CD14-positive monocyte (primary cell): ENCODE measurements around the gene MRTFA. TPM values are rescaled to one million over a fixed set of nuclear protein-coding genes. Genes with fewer than 3 reads are reported as not detected.
A peak's percentile ranks its signal among the peaks of the same experiment; 100 is the strongest.

Source experiments
- DNase-seq, 3 donors: peaks; one replicate each; pipeline ENCODE4 v3.0.0-alpha.2; 2011 to 2022
- H2AFZ ChIP-seq: 2 replicates; pipeline ENCODE4 v1.6.0; 2012; ENCODE audit warnings: mild to moderate bottlenecking, low read depth, low read length, inconsistent platforms; ENCODE audit not compliant: insufficient read depth, poor library complexity, severe bottlenecking
- H3K27ac ChIP-seq, 2 donors: 1 replicate in 1 of 2; 2 replicates in 1 of 2; pipeline ENCODE4 v1.5.1; 2012 to 2013; ENCODE audit warnings: low read length in 2 of 2, control low read depth in 1 of 2, inconsistent platforms in 1 of 2, low read depth in 1 of 2, mild to moderate bottlenecking in 1 of 2
- H3K27me3 ChIP-seq, 2 donors: one replicate each; pipeline versions ENCODE4 v1.6.0 to v1.6.1; 2011 to 2013; ENCODE audit warnings: low read length in 2 of 2; ENCODE audit not compliant: control insufficient read depth in 2 of 2, insufficient read depth in 2 of 2
- H3K36me3 ChIP-seq, 2 donors: replicated peaks in 1 of 2; 1 replicate in 1 of 2; 2 replicates in 1 of 2; pipeline versions ENCODE4 v1.5.1 to v1.6.1; 2012 to 2013; ENCODE audit warnings: low read length in 2 of 2, control low read depth in 1 of 2, inconsistent platforms in 1 of 2, mild to moderate bottlenecking in 1 of 2; ENCODE audit not compliant: insufficient read depth in 2 of 2, control insufficient read depth in 1 of 2
- H3K4me1 ChIP-seq, 2 donors: 1 replicate in 1 of 2; 2 replicates in 1 of 2; pipeline versions ENCODE4 v1.5.1 to v1.6.1; 2012 to 2013; ENCODE audit warnings: low read length in 2 of 2, control low read depth in 1 of 2, inconsistent platforms in 1 of 2, mild to moderate bottlenecking in 1 of 2, moderate library complexity in 1 of 2; ENCODE audit not compliant: insufficient read depth in 2 of 2, control insufficient read depth in 1 of 2
- H3K4me2 ChIP-seq: replicated peaks from 2 replicates; pipeline ENCODE3; 2012; ENCODE audit warnings: low read length, moderate library complexity, mild to moderate bottlenecking; ENCODE audit not compliant: poor library complexity, severe bottlenecking; ENCODE audit errors: extremely low read depth
- H3K4me3 ChIP-seq, 3 experiments: fragments of 200-600 bp in 1 of 3; sonication (generic) in 1 of 3; replicated peaks in 1 of 3; 1 replicate in 2 of 3; 2 replicates in 1 of 3; pipeline ENCODE4 v1.5.1; 2011 to 2013; ENCODE audit warnings: low read length in 3 of 3, mild to moderate bottlenecking in 3 of 3, control low read depth in 2 of 3, low read depth in 2 of 3, inconsistent platforms in 1 of 3, moderate library complexity in 1 of 3
- H3K79me2 ChIP-seq: 2 replicates; pipeline ENCODE4 v1.6.0; 2012; ENCODE audit warnings: mild to moderate bottlenecking, control low read depth, inconsistent platforms, low read length, moderate library complexity; ENCODE audit not compliant: insufficient read depth
- H3K9ac ChIP-seq: 2 replicates; pipeline ENCODE4 v1.6.0; 2017; ENCODE audit warnings: low read length, mild to moderate bottlenecking; ENCODE audit not compliant: insufficient read depth, poor library complexity, severe bottlenecking
- H3K9me3 ChIP-seq, 2 donors: replicated peaks in 1 of 2; 1 replicate in 1 of 2; 2 replicates in 1 of 2; pipeline versions ENCODE4 v1.5.1 to v1.6.1; 2012 to 2013; ENCODE audit warnings: low read length in 2 of 2, control low read depth in 1 of 2; ENCODE audit not compliant: control insufficient read depth in 1 of 2, insufficient read depth in 1 of 2
- H4K20me1 ChIP-seq: 2 replicates; pipeline ENCODE4 v1.6.0; 2012; ENCODE audit warnings: mild to moderate bottlenecking, low read length, control low read depth, moderate library complexity; ENCODE audit not compliant: insufficient read depth
- H3K27ac Mint-ChIP-seq, 7 donors: one replicate each; pipeline ENCODE4 v1.8.0; 2020; ENCODE audit warnings: mild to moderate bottlenecking in 7 of 7, mixed read lengths in 7 of 7, moderate library complexity in 6 of 7, inconsistent platforms in 2 of 7
- H3K27me3 Mint-ChIP-seq, 3 donors: one replicate each; pipeline ENCODE4 v1.8.0; 2021 to 2022; ENCODE audit warnings: low read depth in 3 of 3, mild to moderate bottlenecking in 3 of 3, mixed read lengths in 3 of 3, moderate library complexity in 3 of 3, inconsistent platforms in 1 of 3
- H3K36me3 Mint-ChIP-seq, 2 donors: one replicate each; pipeline ENCODE4 v1.8.0; 2020; ENCODE audit warnings: mixed read lengths in 2 of 2, inconsistent platforms in 1 of 2, mild to moderate bottlenecking in 1 of 2
- H3K4me1 Mint-ChIP-seq: one replicate; pipeline ENCODE4 v1.8.0; 2020; ENCODE audit warnings: mild to moderate bottlenecking, mixed read lengths
- H3K4me3 Mint-ChIP-seq, 2 donors: one replicate each; pipeline ENCODE4 v1.8.0; 2020; ENCODE audit warnings: mild to moderate bottlenecking in 2 of 2, mixed read lengths in 2 of 2, moderate library complexity in 1 of 2
- H3K9me3 Mint-ChIP-seq, 7 donors: one replicate each; pipeline ENCODE4 v1.8.0; 2020 to 2022; ENCODE audit warnings: mixed read lengths in 7 of 7, mild to moderate bottlenecking in 6 of 7, moderate library complexity in 6 of 7, inconsistent platforms in 2 of 7
- CTCF ChIP-seq: fragments of 200-600 bp; IDR thresholded peaks from one replicate; pipeline ENCODE4 v1.8.0; 2022; ENCODE audit warnings: antibody characterized with exemption, mild to moderate bottlenecking
- WGBS: methylation state at CpG from one replicate; pipeline ENCODE4 v1.1.5; 2013; ENCODE audit warnings: missing lambda C conversion rate; ENCODE audit not compliant: insufficient coverage; 5-methylcytosine and 5-hydroxymethylcytosine counted together
- intact Hi-C, 2 donors: fragments of 100-400 bp; cut with micrococcal nuclease; formaldehyde crosslinking; loops; one replicate each; pipeline versions ENCODE4 v1.15.0 to v1.15.1; 2023
- polyA plus RNA-seq, 3 donors: library from polyadenylated mRNA; depleted of rRNA in 1 of 3; unstranded in 2 of 3; stranded (reverse) in 1 of 3; fragments of 300-500 nt in 2 of 3; fragments of >200 nt in 1 of 3; fragmentation: Illumina TruSeq in 2 of 3; gene quantifications; 1 replicate in 2 of 3; 2 replicates in 1 of 3; pipeline ENCODE4 v1.2.3, GENCODE V29; 2012 to 2021

The MRTFA gene
- polyA plus RNA-seq, 3 donors = 14.1 to 33.8 (median 18.9) TPM

DNA sequence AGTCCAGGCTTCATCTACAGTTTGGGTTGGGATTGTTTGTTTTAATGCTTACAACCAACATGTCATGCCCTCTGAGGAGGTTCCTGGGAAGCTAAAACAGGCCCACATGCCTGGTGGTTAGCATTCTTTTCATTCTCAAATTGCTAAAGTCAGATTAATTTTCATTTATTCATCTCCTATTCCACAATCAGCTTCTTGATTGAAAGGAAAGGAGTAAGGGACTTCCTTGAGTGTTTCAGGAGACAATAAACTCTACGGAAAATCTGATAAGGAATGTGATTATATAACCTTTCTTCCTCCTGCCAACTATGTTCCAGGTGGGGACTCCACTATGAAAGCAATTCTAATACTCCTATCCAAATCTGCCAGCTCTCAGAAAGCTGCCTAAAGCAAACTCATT is 30.8 kb downstream of the MRTFA start:
- Histone ChIP-seq H4K20me1 (peaks cover 100% of the 10 kb centered on the region), H3K4me3 (no peak overlapping the region), H3K4me2 (no peak overlapping the region), H3K4me1 (no peaks in the 10 kb centered on the region), H3K27me3 (no peaks in the 10 kb centered on the region), H3K79me2 (peaks cover 100% of the 10 kb centered on the region), H3K9me3 (no peaks in the 10 kb centered on the region), H3K36me3 (no peaks in the 10 kb centered on the region), H2AFZ (no peak overlapping the region), H3K9ac (no peak overlapping the region), H3K27ac (no peak overlapping the region)
- H3K27ac Mint-ChIP-seq = no peak overlapping the region
- TF ChIP-seq CTCF = no peak
- intact Hi-C loops = no loop called here
- no CpG with 5 or more reads among the region's 1 CpG for WGBS
- H3K27me3 Mint-ChIP-seq = no peaks in the 10 kb centered on the region
- DNase-seq = no peak
- H3K4me3 Mint-ChIP-seq = no peak overlapping the region
- H3K36me3 Mint-ChIP-seq = peaks cover 1 to 5% of the 10 kb centered on the region in 2 donors
- H3K9me3 Mint-ChIP-seq = no peaks in the 10 kb centered on the region
- H3K4me1 Mint-ChIP-seq = peaks cover 18% of the 10 kb centered on the region

- Mint-ChIP-seq H3K4me3 (no peak overlapping the region), H3K27ac (peak overlapping the region in 2 of 7 donors; percentile 8 to 37), H3K4me1 (peaks cover 18% of the 10 kb centered on the region), H3K36me3 (peaks cover 1 to 5% of the 10 kb centered on the region in 2 donors), H3K27me3 (peaks cover 0 to 2% (median 0%) of the 10 kb centered on the region in 3 donors), H3K9me3 (no peaks in the 10 kb centered on the region)
- Histone ChIP-seq H3K4me2 (no peak overlapping the region), H3K9me3 (no peaks in the 10 kb centered on the region), H3K4me3 (no peak overlapping the region), H3K27ac (no peak overlapping the region), H2AFZ (no peak overlapping the region), H3K79me2 (peaks cover 100% of the 10 kb centered on the region), H4K20me1 (peaks cover 100% of the 10 kb centered on the region), H3K36me3 (no peaks in the 10 kb centered on the region), H3K9ac (no peak overlapping the region), H3K4me1 (no peaks in the 10 kb centered on the region), H3K27me3 (no peaks in the 10 kb centered on the region)
- WGBS = 93% methylated on average over 2 of the region's 4 CpGs
- TF ChIP-seq CTCF = no peak
- no peak for DNase-seq
- intact Hi-C loops = no loop called here
Measured at GRCh38 chr22:40603088-40603605, 33.4 kb downstream of the MRTFA start.
